H1 (cell line): ENCODE results near the gene LAP3. TPM values are rescaled to one million over a fixed set of nuclear protein-coding genes. Genes with fewer than 3 reads are reported as not detected.

Source experiments
- CTCF ChIA-PET: fragments of 300-600 bp; sonication (Branson Sonifier 250); formaldehyde crosslinking; loops from one replicate; lab custom pipeline; 2021; ENCODE audit not compliant: partially characterized antibody; lab: Charles Lee
- POLR2A ChIA-PET: fragments of 300-600 bp; sonication (Branson Sonifier 250); formaldehyde crosslinking; loops from one replicate; lab custom pipeline; 2021; ENCODE audit warnings: inconsistent platforms; ENCODE audit not compliant: partially characterized antibody; lab: Charles Lee
- DNase-seq, 2 experiments: peaks; one replicate each; pipeline versions ENCODE4 v3.0.0 to v3.0.0-alpha.2; 2010 to 2022; ENCODE audit warnings: low spot score in 2 of 2, low read depth in 1 of 2, mixed read lengths in 1 of 2
- FAIRE-seq: peaks from 2 replicates; lab custom pipeline; 2011; peaks lifted over from hg19 to GRCh38; lab: Jason Lieb, UNC
- H2AFZ ChIP-seq: 2 replicates; pipeline ENCODE4 v1.8.1; 2012; ENCODE audit warnings: low read length, inconsistent platforms
- H2AK5ac ChIP-seq: 2 replicates; pipeline ENCODE4 v1.6.1; 2013; ENCODE audit warnings: low read depth, low read length
- H2BK120ac ChIP-seq: replicated peaks from 2 replicates; pipeline ENCODE3; 2013; ENCODE audit warnings: low read depth, low read length, inconsistent platforms
- H2BK12ac ChIP-seq: 2 replicates; pipeline ENCODE4 v1.6.1; 2013; ENCODE audit warnings: low read depth, low read length
- H2BK15ac ChIP-seq: 2 replicates; pipeline ENCODE4 v1.6.1; 2013; ENCODE audit warnings: low read length
- H2BK20ac ChIP-seq: 2 replicates; pipeline ENCODE4 v1.6.1; 2013; ENCODE audit warnings: low read length
- H2BK5ac ChIP-seq: 2 replicates; pipeline ENCODE4 v1.6.1; 2013; ENCODE audit warnings: low read depth, low read length
- H3K14ac ChIP-seq: 2 replicates; pipeline ENCODE4 v1.6.1; 2013; ENCODE audit warnings: inconsistent platforms; ENCODE audit not compliant: insufficient read length
- H3K18ac ChIP-seq: 2 replicates; pipeline ENCODE4 v1.6.1; 2013; ENCODE audit warnings: low read length; ENCODE audit errors: extremely low read depth
- H3K23ac ChIP-seq: 2 replicates; pipeline ENCODE4 v1.6.1; 2013; ENCODE audit warnings: inconsistent platforms; ENCODE audit not compliant: insufficient read length
- H3K23me2 ChIP-seq: 2 replicates; pipeline ENCODE4 v1.6.1; 2013; ENCODE audit warnings: low read depth, low read length
- H3K27ac ChIP-seq: 2 replicates; pipeline ENCODE4 v1.6.1; 2011; ENCODE audit warnings: low read depth, low read length, inconsistent platforms
- H3K27me3 ChIP-seq, 4 experiments: replicated peaks in 1 of 4; 1 replicate in 1 of 4; 2 replicates in 3 of 4; pipeline versions ENCODE4 v1.6.1 to v1.8.1; 2011 to 2013; ENCODE audit warnings: low read length in 3 of 4, mild to moderate bottlenecking in 3 of 4, inconsistent platforms in 2 of 4, mixed read lengths in 2 of 4, moderate library complexity in 1 of 4; ENCODE audit not compliant: control insufficient read depth in 3 of 4, insufficient read depth in 3 of 4; ENCODE audit errors: extremely low read depth in 1 of 4
- H3K36me3 ChIP-seq, 4 experiments: 2 replicates each; pipeline versions ENCODE4 v1.6.1 to v1.8.1; 2011 to 2013; ENCODE audit warnings: mild to moderate bottlenecking in 4 of 4, low read length in 3 of 4, moderate library complexity in 2 of 4, control low read depth in 1 of 4, inconsistent platforms in 1 of 4; ENCODE audit not compliant: insufficient read depth in 4 of 4, control insufficient read depth in 2 of 4
- H3K4ac ChIP-seq: replicated peaks from 2 replicates; pipeline ENCODE3; 2013; ENCODE audit warnings: low read length, low read depth, mixed read lengths, inconsistent platforms; ENCODE audit not compliant: insufficient read length
- H3K4me1 ChIP-seq, 4 experiments: replicated peaks in 1 of 4; 1 replicate in 1 of 4; 2 replicates in 3 of 4; pipeline versions ENCODE4 v1.6.1 to v1.8.1; 2011 to 2013; ENCODE audit warnings: low read length in 3 of 4, inconsistent platforms in 2 of 4, mixed read lengths in 1 of 4; ENCODE audit not compliant: insufficient read depth in 4 of 4, control insufficient read depth in 3 of 4
- H3K4me2 ChIP-seq, 2 experiments: 2 replicates each; pipeline versions ENCODE4 v1.6.1 to v1.8.1; 2011 to 2013; ENCODE audit warnings: low read depth in 2 of 2, low read length in 2 of 2, control low read depth in 1 of 2, inconsistent platforms in 1 of 2, mild to moderate bottlenecking in 1 of 2; ENCODE audit not compliant: insufficient read depth in 1 of 2
- H3K4me3 ChIP-seq, 4 experiments: fragments of 200-600, 300-600 bp in 1 of 4; sonication (generic), shearing (Covaris generic), sonication (Bioruptor Twin) in 1 of 4; 2 replicates each; pipeline versions ENCODE4 v1.5.1 to v1.8.1; 2011 to 2016; ENCODE audit warnings: low read length in 4 of 4, low read depth in 3 of 4, control low read depth in 2 of 4, inconsistent platforms in 2 of 4, mild to moderate bottlenecking in 2 of 4, mixed read lengths in 1 of 4, moderate library complexity in 1 of 4; ENCODE audit not compliant: insufficient read depth in 2 of 4; ENCODE audit errors: extremely low read depth in 1 of 4
- H3K56ac ChIP-seq: replicated peaks from 2 replicates; pipeline ENCODE3; 2013; ENCODE audit warnings: low read depth, mild to moderate bottlenecking, mixed read lengths, low read length, inconsistent platforms; ENCODE audit not compliant: insufficient read length
- H3K79me1 ChIP-seq: 2 replicates; pipeline ENCODE4 v1.6.1; 2013; ENCODE audit warnings: low read depth, low read length, control low read depth
- H3K79me2 ChIP-seq, 2 experiments: 2 replicates each; pipeline versions ENCODE4 v1.6.1 to v1.8.1; 2012 to 2013; ENCODE audit warnings: low read length in 2 of 2, mild to moderate bottlenecking in 2 of 2, inconsistent platforms in 1 of 2; ENCODE audit not compliant: insufficient read depth in 2 of 2, control insufficient read depth in 1 of 2
- H3K9ac ChIP-seq, 4 experiments: replicated peaks in 1 of 4; 1 replicate in 1 of 4; 2 replicates in 3 of 4; pipeline versions ENCODE4 v1.6.1 to v1.8.1; 2011 to 2013; ENCODE audit warnings: low read depth in 3 of 4, low read length in 3 of 4, control low read depth in 2 of 4, mild to moderate bottlenecking in 2 of 4, moderate library complexity in 2 of 4, inconsistent platforms in 1 of 4; ENCODE audit errors: extremely low read depth in 1 of 4
- H3K9me3 ChIP-seq, 2 experiments: 2 replicates each; pipeline versions ENCODE4 v1.6.1 to v1.8.1; 2012 to 2013; ENCODE audit warnings: mild to moderate bottlenecking in 2 of 2, moderate library complexity in 2 of 2, control low read depth in 1 of 2, inconsistent platforms in 1 of 2, low read depth in 1 of 2, low read length in 1 of 2, mixed read lengths in 1 of 2; ENCODE audit not compliant: insufficient read depth in 2 of 2
- H4K20me1 ChIP-seq, 2 experiments: replicated peaks in 1 of 2; 2 replicates each; pipeline versions ENCODE3 to v1.8.1; 2011 to 2013; ENCODE audit warnings: inconsistent platforms in 2 of 2, low read length in 2 of 2, mild to moderate bottlenecking in 1 of 2; ENCODE audit not compliant: insufficient read depth in 2 of 2, control insufficient read depth in 1 of 2
- H4K5ac ChIP-seq: 2 replicates; pipeline ENCODE4 v1.6.1; 2013; ENCODE audit warnings: low read length, low read depth, mixed read lengths, inconsistent platforms; ENCODE audit not compliant: insufficient read length
- H4K8ac ChIP-seq: 2 replicates; pipeline ENCODE4 v1.8.0; 2013; ENCODE audit warnings: mild to moderate bottlenecking, moderate library complexity, low read length, inconsistent platforms; ENCODE audit not compliant: insufficient read depth; ENCODE audit errors: extremely low read depth
- H4K91ac ChIP-seq: replicated peaks from 2 replicates; pipeline ENCODE3; 2013; ENCODE audit warnings: low read length, mixed read lengths, inconsistent platforms; ENCODE audit not compliant: insufficient read length
- CBX8 ChIP-seq: fragments of 300-800, 300-1000 bp; sonication (generic); IDR thresholded peaks from 2 replicates; pipeline ENCODE4 v1.7.1; 2016; ENCODE audit warnings: low read depth, low read length, borderline replicate concordance
- CHD1 ChIP-seq: IDR thresholded peaks from 2 replicates; pipeline ENCODE4 v1.6.1; 2012; ENCODE audit warnings: low read depth, low read length, improper control_type of control experiment
- CTCF ChIP-seq, 3 experiments: IDR thresholded peaks; 1 replicate in 2 of 3; 2 replicates in 1 of 3; pipeline versions ENCODE4 v1.5.1 to v1.6.1; 2011; ENCODE audit warnings: low read length in 3 of 3, mild to moderate bottlenecking in 3 of 3, inconsistent platforms in 2 of 3, low read depth in 1 of 3, moderate library complexity in 1 of 3; ENCODE audit not compliant: insufficient read depth in 1 of 3; ENCODE audit errors: control extremely low read depth in 1 of 3
- EGR1 ChIP-seq: IDR thresholded peaks from 2 replicates; pipeline ENCODE4 v1.6.1; 2011; ENCODE audit warnings: low read depth, low read length, borderline replicate concordance
- KDM4A ChIP-seq: IDR thresholded peaks from one replicate; pipeline ENCODE4 v1.7.1; 2012; ENCODE audit warnings: low read depth, mild to moderate bottlenecking, moderate library complexity, low read length, inconsistent platforms; ENCODE audit not compliant: severe bottlenecking
- KDM5A ChIP-seq: fragments of 200-600 bp; IDR thresholded peaks from 2 replicates; pipeline ENCODE4 v1.7.1; 2012; ENCODE audit warnings: mild to moderate bottlenecking, low read length, inconsistent platforms, mixed read lengths
- MAFK ChIP-seq: IDR thresholded peaks from 2 replicates; pipeline ENCODE4 v1.6.1; 2012; ENCODE audit warnings: low read depth, mild to moderate bottlenecking, improper control_type of control experiment, low read length
- NANOG ChIP-seq: IDR thresholded peaks from 2 replicates; pipeline ENCODE4 v1.6.1; 2011; ENCODE audit warnings: low read length, low read depth, mild to moderate bottlenecking, inconsistent platforms; ENCODE audit not compliant: insufficient read depth, poor library complexity, severe bottlenecking
- POU5F1 ChIP-seq: IDR thresholded peaks from 2 replicates; pipeline ENCODE4 v1.6.1; 2011; ENCODE audit warnings: low read depth, mild to moderate bottlenecking, low read length, moderate library complexity
- RAD21 ChIP-seq, 2 experiments: IDR thresholded peaks in 1 of 2; conservative IDR thresholded peaks in 1 of 2; 2 replicates each; pipeline ENCODE4 v1.6.1; 2011; ENCODE audit warnings: low read depth in 2 of 2, low read length in 2 of 2, improper control_type of control experiment in 1 of 2, inconsistent platforms in 1 of 2, mild to moderate bottlenecking in 1 of 2, moderate library complexity in 1 of 2
- SIRT6 ChIP-seq: IDR thresholded peaks from one replicate; pipeline ENCODE4 v1.7.1; 2012; ENCODE audit warnings: low read length, inconsistent platforms
- SP1 ChIP-seq: IDR thresholded peaks from 2 replicates; pipeline ENCODE4 v1.6.1; 2011; ENCODE audit warnings: low read depth, low read length
- WGBS, 2 experiments: shearing (Covaris generic) in 1 of 2; methylation state at CpG; one replicate each; pipeline versions ENCODE4 v1.1.6 to v1.1.7; 2013 to 2015; ENCODE audit warnings: low lambda C conversion rate in 2 of 2, mixed read lengths in 2 of 2, inconsistent platforms in 1 of 2, low coverage in 1 of 2, missing lambda C conversion rate in 1 of 2; ENCODE audit not compliant: insufficient replicate concordance in 2 of 2, insufficient coverage in 1 of 2, insufficient read length in 1 of 2; ENCODE audit errors: extremely low coverage in 1 of 2, missing lambda C conversion rate in 1 of 2; 5-methylcytosine and 5-hydroxymethylcytosine counted together
- polyA plus RNA-seq, 7 experiments: library from polyadenylated mRNA; depleted of rRNA in 3 of 7; stranded (reverse) in 5 of 7; unstranded in 2 of 7; fragments of >200 nt in 5 of 7; fragments of 200-250 nt in 2 of 7; gene quantifications; 1 replicate in 5 of 7; 2 replicates in 1 of 7; 4 replicates in 1 of 7; pipeline versions ENCODE4 v1.2.1 to v1.2.3, GENCODE V29; 2011 to 2013; ENCODE audit warnings: missing spikeins in 2 of 7, mixed read lengths in 2 of 7
- total RNA-seq: library from RNA; stranded (reverse); fragmentation: NEBNext Ultra II Directional; extraction: Animal tissue kit (Norgen Biotek cat#: 25700); gene quantifications from 2 replicates; pipeline ENCODE4 v1.2.1, GENCODE V29; 2021

LAP3 gene
- total and polyA plus RNA-seq, 2 of the 8 experiments (the other 6 are each of a cell fraction or from before 2014, with no cell fraction given) = 28.3 to 50.9 TPM

- no peak overlapping the region for H3K4me2 ChIP-seq
- POLR2A ChIA-PET = no interaction called here
- H3K36me3 ChIP-seq = peaks cover 39 to 92% (median 81%) of the 10 kb centered on the region in 4 experiments
- H3K79me2 ChIP-seq = peaks cover 5% of the 10 kb centered on the region in 2 experiments; a peak in 3 of 4 replicates
- H3K56ac ChIP-seq = no peak overlapping the region
- no peak overlapping the region for H2AFZ ChIP-seq
- 93% methylated on average over 2 of the region's 2 CpGs; no CpG with 5 or more reads in 1 of the 2 experiments for WGBS, 2 experiments
- no peak overlapping the region for H3K14ac ChIP-seq
- H2BK5ac ChIP-seq = no peak overlapping the region
- H4K5ac ChIP-seq = no peak overlapping the region
- H3K9ac ChIP-seq = no peak overlapping the region
- no peak overlapping the region for H4K8ac ChIP-seq
- H2BK20ac ChIP-seq = no peak overlapping the region
- no peaks in the 10 kb centered on the region for H3K9me3 ChIP-seq
- H2BK120ac ChIP-seq = no peak overlapping the region
- H3K27ac ChIP-seq = no peak overlapping the region
- H3K23me2 ChIP-seq = no peaks in the 10 kb centered on the region
- H3K23ac ChIP-seq = no peak overlapping the region
- no peak overlapping the region for H4K91ac ChIP-seq
- FAIRE-seq (no peak), DNase-seq (no peak)
- no peak overlapping the region for H2AK5ac ChIP-seq
- H4K20me1 ChIP-seq = peaks cover 0 to 11% of the 10 kb centered on the region in 2 experiments
- H3K4me3 ChIP-seq = no peak overlapping the region
- no peak overlapping the region for H2BK12ac ChIP-seq
- CTCF ChIA-PET = no interaction called here
- no peak overlapping the region for H3K4ac ChIP-seq
- H2BK15ac ChIP-seq = no peak overlapping the region
- H3K27me3 ChIP-seq = no peaks in the 10 kb centered on the region
- H3K4me1 ChIP-seq = no peaks in the 10 kb centered on the region
- no peak overlapping the region for H3K18ac ChIP-seq
- peaks cover 3% of the 10 kb centered on the region; the same call in 1 of the 2 replicates for H3K79me1 ChIP-seq
- TF ChIP-seq CTCF (IDR thresholded peaks at IDR 0.05; ENCODE audit: control extremely low read depth in 1 of 3, insufficient read depth in 1 of 3, low read depth in 1 of 3, low read length in 3 of 3) (no peak), CBX8 (no peak), CHD1 (no peak), SIRT6 (no peak), EGR1 (no peak), NANOG (no peak), KDM4A (no peak), MAFK (no peak), KDM5A (no peak), SP1 (no peak), POU5F1 (no peak), RAD21 (IDR thresholded peaks at IDR 0.05 in 1 of 2, conservative IDR thresholded peaks at IDR 0.05 in 1 of 2; ENCODE audit: low read depth in 2 of 2, low read length in 2 of 2) (no peak)
These were observed 47.8 kb downstream of the LAP3 start for GRCh38 chr4:17624821-17625220.
